KMS-11 (cell line): ENCODE results near the gene VAV2.

Experiments used
- H2AFZ ChIP-seq: fragments of 200-600 bp; sonication (generic); 2 replicates; pipeline ENCODE4 v1.6.1; 2016; ENCODE audit warnings: antibody characterized with exemption, mixed run types, low read depth
- H3K27ac ChIP-seq: fragments of 200-600 bp; sonication (generic); 2 replicates; pipeline ENCODE4 v1.6.1; 2016; ENCODE audit warnings: mild to moderate bottlenecking, mixed run types
- H3K27me3 ChIP-seq: fragments of 200-600 bp; sonication (generic); 2 replicates; pipeline ENCODE4 v1.6.1; 2017; ENCODE audit warnings: mild to moderate bottlenecking, low read depth, mixed run types, moderate library complexity; ENCODE audit not compliant: insufficient read depth
- H3K36me3 ChIP-seq: fragments of 200-600 bp; sonication (generic); 2 replicates; pipeline ENCODE4 v1.6.1; 2017; ENCODE audit warnings: mild to moderate bottlenecking, mixed run types; ENCODE audit not compliant: insufficient read depth
- H3K4me1 ChIP-seq: fragments of 200-600 bp; sonication (generic); 2 replicates; pipeline ENCODE4 v1.6.1; 2016; ENCODE audit warnings: mild to moderate bottlenecking, low read depth, mixed run types; ENCODE audit not compliant: poor library complexity, severe bottlenecking
- H3K4me2 ChIP-seq: fragments of 200-600 bp; sonication (generic); 2 replicates; pipeline ENCODE4 v1.7.0; 2016; ENCODE audit warnings: mild to moderate bottlenecking, mixed run types
- H3K4me3 ChIP-seq: fragments of 200-600 bp; sonication (generic); IDR thresholded peaks from 2 replicates; pipeline ENCODE4 v1.6.1; 2017; ENCODE audit warnings: low read depth, low read length, mixed read lengths; ENCODE audit not compliant: insufficient read depth
- H3K79me2 ChIP-seq: fragments of 200-600 bp; sonication (generic); 2 replicates; pipeline ENCODE4 v1.6.1; 2016; ENCODE audit warnings: low read depth, mixed run types; ENCODE audit not compliant: insufficient read depth
- H3K9ac ChIP-seq: fragments of 200-600 bp; sonication (generic); 2 replicates; pipeline ENCODE4 v1.6.1; 2016; ENCODE audit warnings: mild to moderate bottlenecking, mixed run types
- H4K20me1 ChIP-seq: fragments of 200-600 bp; sonication (generic); 2 replicates; pipeline ENCODE4 v1.6.1; 2016; ENCODE audit warnings: mild to moderate bottlenecking, mixed run types; ENCODE audit not compliant: insufficient read depth
- TF ChIP-seq, protein P1 (sequence below): fragments of 200-600 bp; sonication (generic); conservative IDR thresholded peaks from 2 replicates; pipeline ENCODE4 v1.6.1; 2017; ENCODE audit warnings: low read depth, mild to moderate bottlenecking, antibody characterized with exemption, low read length, moderate library complexity, mixed read lengths

The VAV2 gene

DNA sequence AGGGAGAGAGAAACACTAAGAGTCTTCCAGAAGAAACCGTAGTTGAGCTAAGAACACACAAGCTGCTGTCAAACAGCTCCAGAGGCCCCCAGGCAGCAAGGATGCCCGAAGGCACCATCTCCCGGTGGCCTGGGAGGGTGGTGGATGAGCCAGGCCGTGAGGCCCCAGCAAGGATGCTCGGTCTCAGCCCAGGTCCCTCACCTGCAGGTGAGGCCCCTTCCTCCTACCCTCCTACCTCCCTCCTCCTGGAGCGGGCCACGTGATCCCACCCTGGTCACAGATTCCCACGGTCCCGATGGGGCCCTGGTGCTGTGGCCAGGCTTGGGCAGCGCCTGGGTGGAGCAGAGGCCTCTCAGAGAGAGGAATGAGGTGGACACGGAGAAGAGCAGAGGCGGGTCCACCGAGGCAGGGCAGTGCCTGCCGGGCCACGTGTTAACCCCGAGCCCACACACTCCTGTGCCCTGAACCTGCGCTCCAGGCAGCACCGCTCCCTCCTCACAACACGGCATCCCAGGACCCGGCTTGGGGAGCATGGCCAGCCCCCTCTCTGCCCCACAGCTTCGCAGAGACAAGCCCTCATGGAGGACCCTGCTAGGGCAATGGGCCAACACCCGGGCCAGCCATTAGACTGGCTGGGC lies 158.6 kb downstream of the VAV2 start:
- H3K36me3 ChIP-seq: no peaks in the 10 kb centered on the region
- no peaks in the 10 kb centered on the region for H3K79me2 ChIP-seq
- no peak overlapping the region for H3K9ac ChIP-seq
- no peaks in the 10 kb centered on the region for H4K20me1 ChIP-seq
- H3K27me3 ChIP-seq: no peaks in the 10 kb centered on the region
- no peak overlapping the region for H2AFZ ChIP-seq
- no peak overlapping the region for H3K4me3 ChIP-seq
- no peak overlapping the region for H3K4me2 ChIP-seq
- TF ChIP-seq, protein P1, sequence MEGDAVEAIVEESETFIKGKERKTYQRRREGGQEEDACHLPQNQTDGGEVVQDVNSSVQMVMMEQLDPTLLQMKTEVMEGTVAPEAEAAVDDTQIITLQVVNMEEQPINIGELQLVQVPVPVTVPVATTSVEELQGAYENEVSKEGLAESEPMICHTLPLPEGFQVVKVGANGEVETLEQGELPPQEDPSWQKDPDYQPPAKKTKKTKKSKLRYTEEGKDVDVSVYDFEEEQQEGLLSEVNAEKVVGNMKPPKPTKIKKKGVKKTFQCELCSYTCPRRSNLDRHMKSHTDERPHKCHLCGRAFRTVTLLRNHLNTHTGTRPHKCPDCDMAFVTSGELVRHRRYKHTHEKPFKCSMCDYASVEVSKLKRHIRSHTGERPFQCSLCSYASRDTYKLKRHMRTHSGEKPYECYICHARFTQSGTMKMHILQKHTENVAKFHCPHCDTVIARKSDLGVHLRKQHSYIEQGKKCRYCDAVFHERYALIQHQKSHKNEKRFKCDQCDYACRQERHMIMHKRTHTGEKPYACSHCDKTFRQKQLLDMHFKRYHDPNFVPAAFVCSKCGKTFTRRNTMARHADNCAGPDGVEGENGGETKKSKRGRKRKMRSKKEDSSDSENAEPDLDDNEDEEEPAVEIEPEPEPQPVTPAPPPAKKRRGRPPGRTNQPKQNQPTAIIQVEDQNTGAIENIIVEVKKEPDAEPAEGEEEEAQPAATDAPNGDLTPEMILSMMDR: no peak
- H3K4me1 ChIP-seq: no peaks in the 10 kb centered on the region
- no peak overlapping the region for H3K27ac ChIP-seq

GRCh38 chr9:133832877-133833276 lies 159.2 kb downstream of the VAV2 start:
- no peaks in the 10 kb centered on the region for H3K36me3 ChIP-seq
- no peaks in the 10 kb centered on the region for H3K27me3 ChIP-seq
- H3K4me1 ChIP-seq: no peaks in the 10 kb centered on the region
- TF ChIP-seq, protein P1: no peak
- H3K27ac ChIP-seq: no peak overlapping the region
- H3K9ac ChIP-seq: no peak overlapping the region
- no peak overlapping the region for H2AFZ ChIP-seq
- no peak overlapping the region for H3K4me3 ChIP-seq
- H3K79me2 ChIP-seq: no peaks in the 10 kb centered on the region
- H4K20me1 ChIP-seq: no peaks in the 10 kb centered on the region
- H3K4me2 ChIP-seq: no peak overlapping the region

- Histone ChIP-seq H3K27me3 (no peaks in the 10 kb centered on the region), H3K4me3 (no peak overlapping the region), H2AFZ (no peak overlapping the region), H4K20me1 (no peaks in the 10 kb centered on the region), H3K36me3 (no peaks in the 10 kb centered on the region), H3K9ac (no peak overlapping the region), H3K27ac (no peak overlapping the region), H3K79me2 (no peaks in the 10 kb centered on the region), H3K4me1 (no peaks in the 10 kb centered on the region), H3K4me2 (no peak overlapping the region)
- TF ChIP-seq, protein P1: no peak
These were observed 161.4 kb downstream of the VAV2 start for GRCh38 chr9:133830711-133831110.

GRCh38 chr9:133830310-133830709 lies 161.8 kb downstream of the VAV2 start:
- H3K27ac ChIP-seq: no peak overlapping the region
- H3K79me2 ChIP-seq: no peaks in the 10 kb centered on the region
- H3K9ac ChIP-seq: no peak overlapping the region
- no peaks in the 10 kb centered on the region for H3K27me3 ChIP-seq
- H3K4me2 ChIP-seq: no peak overlapping the region
- H4K20me1 ChIP-seq: no peaks in the 10 kb centered on the region
- TF ChIP-seq, protein P1: no peak
- no peaks in the 10 kb centered on the region for H3K4me1 ChIP-seq
- H3K4me3 ChIP-seq: no peak overlapping the region
- no peaks in the 10 kb centered on the region for H3K36me3 ChIP-seq
- no peak overlapping the region for H2AFZ ChIP-seq
